IMR-90 (cell line): ENCODE results near the gene PFKP. TPM values are rescaled to one million over a fixed set of nuclear protein-coding genes. Genes with fewer than 3 reads are reported as not detected.

ENCODE experiments used
- ATAC-seq: fragments of 200-7000 bp; cut with Tn5 transposase; 2 replicates; pipeline ENCODE4 v1.9.1; 2020; ENCODE audit warnings: low read depth, mild to moderate bottlenecking, moderate library complexity
- BruUV-seq: library from RNA; stranded (reverse); fragments of 400-500 nt; replicated peaks from 2 replicates; lab custom pipeline; 2021; lab: Mats Ljungman, UMichigan
- CTCF ChIA-PET: fragments of 300-600 bp; formaldehyde crosslinking; extraction: SDS; loops from one replicate; lab custom pipeline; 2021; ENCODE audit warnings: antibody characterized with exemption; lab: Yijun Ruan, JAX
- POLR2A ChIA-PET: fragments of 300-600 bp; sonication (Branson Sonifier 250); formaldehyde crosslinking; loops from one replicate; lab custom pipeline; 2022; ENCODE audit warnings: antibody characterized with exemption; ENCODE audit not compliant: unreplicated experiment; lab: Charles Lee
- DNase-seq: peaks from one replicate; pipeline ENCODE4 v3.0.0; 2013
- H2AFZ ChIP-seq: replicated peaks from 2 replicates; pipeline ENCODE3; 2013; ENCODE audit warnings: low read length, mild to moderate bottlenecking; ENCODE audit not compliant: poor library complexity
- H2AK5ac ChIP-seq: 2 replicates; pipeline ENCODE4 v1.6.1; 2013; ENCODE audit warnings: low read depth, low read length, inconsistent platforms
- H2AK9ac ChIP-seq: replicated peaks from 2 replicates; pipeline ENCODE3; 2013; ENCODE audit warnings: mild to moderate bottlenecking, low read depth, low read length, moderate library complexity; ENCODE audit not compliant: poor library complexity
- H2BK120ac ChIP-seq: 2 replicates; pipeline ENCODE4 v1.6.1; 2013; ENCODE audit warnings: low read depth, low read length, inconsistent platforms
- H2BK15ac ChIP-seq: 3 replicates; pipeline ENCODE4 v1.6.1; 2013; ENCODE audit warnings: low read depth, low read length, inconsistent platforms
- H2BK20ac ChIP-seq: 2 replicates; pipeline ENCODE4 v1.6.1; 2013; ENCODE audit warnings: low read depth, mild to moderate bottlenecking, inconsistent platforms, low read length, moderate library complexity
- H2BK5ac ChIP-seq: 2 replicates; pipeline ENCODE4 v1.6.1; 2013; ENCODE audit warnings: mild to moderate bottlenecking, low read depth, low read length, inconsistent platforms; ENCODE audit not compliant: poor library complexity, severe bottlenecking
- H3K14ac ChIP-seq: replicated peaks from 2 replicates; pipeline ENCODE4 v1.6.1; 2013; ENCODE audit warnings: low read depth, low read length, inconsistent platforms
- H3K18ac ChIP-seq: 2 replicates; pipeline ENCODE4 v1.6.1; 2013; ENCODE audit warnings: low read depth, low read length, control low read depth
- H3K23ac ChIP-seq: 2 replicates; pipeline ENCODE4 v1.6.1; 2013; ENCODE audit warnings: low read depth, low read length, inconsistent platforms
- H3K27ac ChIP-seq: 2 replicates; pipeline ENCODE4 v1.5.1; 2013; ENCODE audit warnings: mild to moderate bottlenecking, control low read depth, low read length; ENCODE audit not compliant: insufficient read depth
- H3K27me3 ChIP-seq: 2 replicates; pipeline ENCODE4 v1.6.1; 2013; ENCODE audit warnings: low read length; ENCODE audit not compliant: control insufficient read depth, insufficient read depth
- H3K36me3 ChIP-seq: 2 replicates; pipeline ENCODE4 v1.6.1; 2013; ENCODE audit warnings: low read length, mixed read lengths; ENCODE audit not compliant: control insufficient read depth, insufficient read depth
- H3K4ac ChIP-seq: 2 replicates; pipeline ENCODE4 v1.6.1; 2013; ENCODE audit warnings: low read depth, low read length, inconsistent platforms
- H3K4me1 ChIP-seq: 2 replicates; pipeline ENCODE4 v1.6.1; 2013; ENCODE audit warnings: low read length, mixed read lengths; ENCODE audit not compliant: control insufficient read depth, insufficient read depth
- H3K4me2 ChIP-seq: 2 replicates; pipeline ENCODE4 v1.6.1; 2013; ENCODE audit warnings: low read depth, mild to moderate bottlenecking, control low read depth, low read length, moderate library complexity
- H3K4me3 ChIP-seq: 2 replicates; pipeline ENCODE4 v1.5.1; 2013; ENCODE audit warnings: low read depth, mild to moderate bottlenecking, control low read depth, low read length, moderate library complexity; ENCODE audit not compliant: insufficient read depth
- H3K56ac ChIP-seq: 2 replicates; pipeline ENCODE4 v1.6.1; 2013; ENCODE audit warnings: low read length, inconsistent platforms; ENCODE audit not compliant: insufficient read depth; ENCODE audit errors: extremely low read depth
- H3K79me1 ChIP-seq, 2 experiments: 2 replicates each; pipeline ENCODE4 v1.6.1; 2013; ENCODE audit warnings: low read length in 2 of 2, inconsistent platforms in 1 of 2, low read depth in 1 of 2
- H3K9ac ChIP-seq: 2 replicates; pipeline ENCODE4 v1.6.1; 2013; ENCODE audit warnings: low read depth, low read length, control low read depth
- H3K9me1 ChIP-seq: 2 replicates; pipeline ENCODE4 v1.6.1; 2013; ENCODE audit warnings: low read length, inconsistent platforms; ENCODE audit not compliant: insufficient read depth
- H3K9me3 ChIP-seq: 2 replicates; pipeline ENCODE4 v1.6.1; 2013; ENCODE audit warnings: low read length; ENCODE audit not compliant: control insufficient read depth, insufficient read depth
- H4K20me1 ChIP-seq: 2 replicates; pipeline ENCODE4 v1.6.1; 2013; ENCODE audit warnings: low read length, inconsistent platforms; ENCODE audit not compliant: insufficient read depth
- H4K5ac ChIP-seq: 2 replicates; pipeline ENCODE4 v1.6.1; 2013; ENCODE audit warnings: mild to moderate bottlenecking, low read depth, low read length, control low read depth
- H4K8ac ChIP-seq, 2 experiments: 2 replicates each; pipeline ENCODE4 v1.6.1; 2013; ENCODE audit warnings: low read depth in 2 of 2, low read length in 2 of 2, control low read depth in 1 of 2, inconsistent platforms in 1 of 2
- H4K91ac ChIP-seq: 2 replicates; pipeline ENCODE4 v1.6.1; 2013; ENCODE audit warnings: low read depth, low read length, inconsistent platforms; ENCODE audit not compliant: insufficient read depth
- CEBPB ChIP-seq: IDR thresholded peaks from 2 replicates; pipeline ENCODE4 v1.6.1; 2012; ENCODE audit warnings: low read depth, low read length, improper control_type of control experiment
- CHD1 ChIP-seq: IDR thresholded peaks from 2 replicates; pipeline ENCODE4 v1.6.1; 2012; ENCODE audit warnings: low read depth, low read length, improper control_type of control experiment
- CTCF ChIP-seq: conservative IDR thresholded peaks from 2 replicates; pipeline ENCODE4 v1.5.1; 2012; ENCODE audit warnings: mild to moderate bottlenecking, low read depth, low read length, improper control_type of control experiment
- FOS ChIP-seq: fragments of 150-350 bp; IDR thresholded peaks from 2 replicates; pipeline ENCODE4 v1.6.1; 2016; ENCODE audit warnings: low read depth, low read length
- MAFK ChIP-seq: IDR thresholded peaks from 2 replicates; pipeline ENCODE4 v1.6.1; 2012; ENCODE audit warnings: low read depth, low read length, improper control_type of control experiment
- MAZ ChIP-seq: IDR thresholded peaks from 2 replicates; pipeline ENCODE4 v1.6.1; 2012; ENCODE audit warnings: low read depth, mild to moderate bottlenecking, low read length, improper control_type of control experiment, moderate library complexity, borderline replicate concordance
- MXI1 ChIP-seq: IDR thresholded peaks from 2 replicates; pipeline ENCODE4 v1.6.1; 2012; ENCODE audit warnings: low read depth, mild to moderate bottlenecking, low read length, moderate library complexity, borderline replicate concordance
- NFE2L2 ChIP-seq: fragments of 150-350 bp; IDR thresholded peaks from 2 replicates; pipeline ENCODE4 v1.6.1; 2016; ENCODE audit warnings: low read depth, mild to moderate bottlenecking, low read length
- POLR2A ChIP-seq: IDR thresholded peaks from 2 replicates; pipeline ENCODE4 v1.6.1; 2012; ENCODE audit warnings: mild to moderate bottlenecking, low read depth, low read length
- RAD21 ChIP-seq: IDR thresholded peaks from 2 replicates; pipeline ENCODE4 v1.6.1; 2012; ENCODE audit warnings: low read length, improper control_type of control experiment
- RCOR1 ChIP-seq: IDR thresholded peaks from 2 replicates; pipeline ENCODE4 v1.6.1; 2012; ENCODE audit warnings: mild to moderate bottlenecking, low read length, improper control_type of control experiment; ENCODE audit not compliant: insufficient replicate concordance
- RFX5 ChIP-seq: IDR thresholded peaks from 2 replicates; pipeline ENCODE4 v1.8.0; 2012; ENCODE audit warnings: low read depth, mild to moderate bottlenecking, low read length, moderate library complexity
- SMC3 ChIP-seq: fragments of 150-350 bp; IDR thresholded peaks from 2 replicates; pipeline ENCODE4 v1.6.1; 2016; ENCODE audit warnings: low read depth, mild to moderate bottlenecking, antibody characterized with exemption, low read length, moderate library complexity
- USF2 ChIP-seq: fragments of 150-350 bp; IDR thresholded peaks from 2 replicates; pipeline ENCODE4 v1.6.1; 2017; ENCODE audit warnings: mild to moderate bottlenecking, antibody characterized with exemption, low read length, low read depth
- WGBS, 2 experiments: methylation state at CpG; one replicate each; pipeline versions ENCODE4 v1.1.5 to v1.1.7; 2013; ENCODE audit warnings: missing lambda C conversion rate in 2 of 2; ENCODE audit not compliant: insufficient read length in 1 of 2; ENCODE audit errors: extremely low coverage in 2 of 2; 5-methylcytosine and 5-hydroxymethylcytosine counted together
- dilution Hi-C: fragments of 300-500 bp; cut with HindIII; formaldehyde crosslinking; loops from one replicate; pipeline ENCODE4 v1.14.3; 2018; ENCODE audit warnings: low sequenced_read_pairs; ENCODE audit not compliant: unreplicated experiment
- in situ Hi-C: fragments of 300-500 bp; cut with MboI; formaldehyde crosslinking; loops from 3 replicates; pipeline ENCODE4 v1.14.3; 2019; ENCODE audit warnings: low sequenced_read_pairs, inconsistent platforms, mixed read lengths
- intact Hi-C: fragments of 100-400 bp; cut with micrococcal nuclease; formaldehyde crosslinking; loops from 2 replicates; pipeline ENCODE4 v1.10.0; 2022
- polyA plus RNA-seq, 3 experiments: library from polyadenylated mRNA; depleted of rRNA; stranded (reverse); fragments of >200 nt; gene quantifications; 2 replicates each; pipeline ENCODE4 v1.2.3, GENCODE V29; 2012; ENCODE audit warnings: low replicate concordance in 1 of 3
- total RNA-seq: library from RNA; depleted of rRNA; stranded (reverse); fragments of >200 nt; gene quantifications from 2 replicates; pipeline ENCODE4 v1.2.3, GENCODE V29; 2012

The PFKP gene
- total and polyA plus RNA-seq, 2 of the 4 experiments (the other 2 are of a cell fraction) = 223 to 294 TPM

- H3K27me3 ChIP-seq = peaks cover 3% of the 10 kb centered on the region
- no peak within 1 kb of the TSS for H2BK20ac ChIP-seq
- in situ Hi-C loops (no loop called here), intact Hi-C loops (no loop called here), dilution Hi-C loops (no loop called here)
- H3K79me1 ChIP-seq = peaks cover 11 to 39% of the 10 kb centered on the region in 2 experiments
- H3K56ac ChIP-seq = peak within 1 kb of the TSS; percentile 79
- peak within 1 kb of the TSS; percentile 96 for H2AK9ac ChIP-seq
- peaks cover 5% of the 10 kb centered on the region; the same call in 1 of the 2 replicates for H4K20me1 ChIP-seq
- ChIA-PET CTCF (no interaction called here), POLR2A (interaction anchor here (0.6 kb wide), 1 partner anchor 874 kb away, joined by 4 read pairs; no protein-coding TSS in a partner anchor)
- peak within 1 kb of the TSS; percentile 85 for H3K4me2 ChIP-seq
- peak within 1 kb of the TSS; percentile 95 for H2AFZ ChIP-seq
- H2BK5ac ChIP-seq = peak within 1 kb of the TSS; percentile 81
- H3K14ac ChIP-seq = no peak within 1 kb of the TSS; the same call in 1 of the 2 replicates
- no peak within 1 kb of the TSS for H2BK15ac ChIP-seq
- no peak within 1 kb of the TSS for H4K5ac ChIP-seq
- H3K4me3 ChIP-seq = peak within 1 kb of the TSS; percentile 96
- H3K9me3 ChIP-seq = no peaks in the 10 kb centered on the region
- H3K36me3 ChIP-seq = peaks cover 19% of the 10 kb centered on the region
- H2AK5ac ChIP-seq = peak within 1 kb of the TSS; percentile 47; the same call in 1 of the 2 replicates
- H3K18ac ChIP-seq = no peak within 1 kb of the TSS
- peak within 1 kb of the TSS in 1 of 2 experiments; percentile 64; a peak in 1 of 4 replicates for H4K8ac ChIP-seq
- WGBS, 2 experiments = 1% methylated on average over 25 of the region's 73 CpGs; no CpG with 5 or more reads in 1 of the 2 experiments
- H4K91ac ChIP-seq = peak within 1 kb of the TSS; percentile 38; the same call in 1 of the 2 replicates
- DNase-seq (peak; percentile 99), ATAC-seq (peak; percentile 98)
- H3K9ac ChIP-seq = peak within 1 kb of the TSS; percentile 85
- peak within 1 kb of the TSS; percentile 52 for H3K4ac ChIP-seq
- no TSS peak for BruUV-seq
- H3K4me1 ChIP-seq = 0 out of 2 replicates have a peak, but pooled peaks cover 1% of the 10 kb centered on the region
- peak within 1 kb of the TSS; percentile 29; the same call in 1 of the 2 replicates for H2BK120ac ChIP-seq
- H3K23ac ChIP-seq = peak within 1 kb of the TSS; percentile 88; the same call in 1 of the 2 replicates
- no peaks in the 10 kb centered on the region; the same call in 1 of the 2 replicates for H3K9me1 ChIP-seq
- H3K27ac ChIP-seq = peak within 1 kb of the TSS; percentile 81
- TF ChIP-seq RAD21 = no peak
- no peak for TF ChIP-seq SMC3
- peak; percentile 50; the same call in 1 of the 2 replicates for TF ChIP-seq CEBPB
- TF ChIP-seq RFX5 = 0 out of 2 replicates have a peak, but pooled peaks have one; percentile 39
- TF ChIP-seq USF2 = no peak
- TF ChIP-seq POLR2A = peak; percentile 99
- no peak for TF ChIP-seq MAFK
- no peak for TF ChIP-seq CHD1
- TF ChIP-seq FOS = peak; percentile 4; the same call in 1 of the 2 replicates
- TF ChIP-seq MAZ = peak; percentile 45; the same call in 1 of the 2 replicates
- TF ChIP-seq CTCF = no peak
- TF ChIP-seq MXI1 = peak; percentile 82; the same call in 1 of the 2 replicates
- 0 out of 2 replicates have a peak, but pooled peaks have one; percentile 23 for TF ChIP-seq NFE2L2
- no peak for TF ChIP-seq RCOR1
Measured at GRCh38 chr10:3172446-3173170, 105.3 kb downstream of the PFKP start, which contains the start of gene PITRM1. PITRM1 (minus strand) TSS chr10:3172782; CDS start chr10:3172772, 10 bp downstream.
